Epithelial cell of esophagus (primary cell): ENCODE results near the gene ZNF367.
"Not testable (repeated sequence)": the region's sequence is repeated elsewhere in the genome, so short reads cannot be mapped to it uniquely, and the experiment has no call there.

Experiments used
- DNase-seq: peaks from one replicate; pipeline ENCODE4 v3.0.0; 2010; ENCODE audit warnings: low read depth
- H3K4me3 ChIP-seq: 2 replicates; pipeline ENCODE4 v1.5.1; 2011; ENCODE audit warnings: mild to moderate bottlenecking, low read length, control low read depth
- CTCF ChIP-seq: IDR thresholded peaks from 2 replicates; pipeline ENCODE4 v1.5.1; 2011; ENCODE audit warnings: low read depth, mild to moderate bottlenecking, low read length, control low read depth, inconsistent platforms; ENCODE audit not compliant: insufficient read depth; ENCODE audit errors: missing control alignments

ZNF367 gene

GRCh38 chr9:96378187-96378586 is 40.0 kb downstream of the ZNF367 start:
- TF ChIP-seq CTCF: no peak
- H3K4me3 ChIP-seq: no peak overlapping the region
- no peak for DNase-seq

- no peak overlapping the region for H3K4me3 ChIP-seq
- TF ChIP-seq CTCF: no peak
Observed at GRCh38 chr9:96376891-96377874, 41.0 kb downstream of the ZNF367 start.

GRCh38 chr9:96375507-96375906 is 42.7 kb downstream of the ZNF367 start:
- not testable (repeated sequence) for DNase-seq, H3K4me3 ChIP-seq

More at GRCh38 chr9:96376891-96377874, 41.0 kb downstream of the ZNF367 start:
- DNase-seq: no peak

- no peak for TF ChIP-seq CTCF
- H3K4me3 ChIP-seq: no peak overlapping the region
- DNase-seq: no peak
Observed at GRCh38 chr9:96367943-96368342, 50.2 kb downstream of the ZNF367 start.

- no peak overlapping the region for H3K4me3 ChIP-seq
- no peak for DNase-seq
- no peak for TF ChIP-seq CTCF
Observed at GRCh38 chr9:96363175-96363967, 54.8 kb downstream of the ZNF367 start.

- not testable (repeated sequence) for DNase-seq, H3K4me3 ChIP-seq
Observed at GRCh38 chr9:96362119-96362518, 56.1 kb downstream of the ZNF367 start.

- TF ChIP-seq CTCF: no peak
- no peak overlapping the region for H3K4me3 ChIP-seq
- no peak for DNase-seq
Observed at GRCh38 chr9:96361668-96362067, 56.5 kb downstream of the ZNF367 start.

- TF ChIP-seq CTCF: no peak
- DNase-seq: peak; percentile 4
- H3K4me3 ChIP-seq: no peak overlapping the region
Observed at GRCh38 chr9:96360976-96361375, 57.2 kb downstream of the ZNF367 start.

- DNase-seq, H3K4me3 ChIP-seq: not testable (repeated sequence)
Observed at GRCh38 chr9:96360523-96360922, 57.6 kb downstream of the ZNF367 start.
